Lung (tissue), 12 donors: ENCODE data around the gene EMP3. TPM values are rescaled to one million over a fixed set of nuclear protein-coding genes. Genes with fewer than 3 reads are reported as not detected.

Source experiments
- ATAC-seq: fragments of 200-7000 bp; cut with Tn5 transposase; one replicate; pipeline ENCODE4 v1.9.1; 2020; ENCODE audit warnings: moderate number of reproducible peaks; ENCODE audit not compliant: insufficient read depth, low FRiP score
- DNase-seq, 3 donors: peaks; one replicate each; pipeline ENCODE4 v3.0.0-alpha.2; 2013 to 2017
- H3K27ac ChIP-seq, 2 donors: one replicate each; pipeline ENCODE4 v1.5.1; 2013; ENCODE audit warnings: mild to moderate bottlenecking in 2 of 2, moderate library complexity in 2 of 2, control low read depth in 1 of 2, inconsistent platforms in 1 of 2, low read depth in 1 of 2, low read length in 1 of 2
- H3K27me3 ChIP-seq, 3 donors: one replicate each; pipeline ENCODE4 v1.5.1; 2013; ENCODE audit warnings: low read length in 2 of 3; ENCODE audit not compliant: control insufficient read depth in 3 of 3, insufficient read depth in 3 of 3
- H3K36me3 ChIP-seq, 4 donors: one replicate each; pipeline ENCODE4 v1.5.1; 2013; ENCODE audit warnings: low read length in 4 of 4, mild to moderate bottlenecking in 1 of 4, moderate library complexity in 1 of 4; ENCODE audit not compliant: control insufficient read depth in 4 of 4, insufficient read depth in 4 of 4
- H3K4me1 ChIP-seq, 5 donors: one replicate each; pipeline ENCODE4 v1.5.1; 2013; ENCODE audit warnings: low read length in 5 of 5, mild to moderate bottlenecking in 2 of 5, moderate library complexity in 1 of 5; ENCODE audit not compliant: control insufficient read depth in 5 of 5, insufficient read depth in 5 of 5
- H3K4me3 ChIP-seq: one replicate; pipeline ENCODE4 v1.5.1; 2013; ENCODE audit warnings: mild to moderate bottlenecking, control low read depth, moderate library complexity
- H3K9ac ChIP-seq, 2 donors: one replicate each; pipeline ENCODE4 v1.5.1; 2013; ENCODE audit warnings: low read length in 2 of 2, control low read depth in 1 of 2; ENCODE audit not compliant: insufficient read depth in 1 of 2
- H3K9me3 ChIP-seq, 4 donors: one replicate each; pipeline ENCODE4 v1.5.1; 2013; ENCODE audit warnings: low read length in 3 of 4, mild to moderate bottlenecking in 1 of 4, moderate library complexity in 1 of 4; ENCODE audit not compliant: control insufficient read depth in 4 of 4, insufficient read depth in 3 of 4
- WGBS, 2 donors: extraction: QIAGEN DNeasy Blood & Tissue Kit; methylation state at CpG; one replicate each; pipeline ENCODE4 v1.1.7; 2013; 5-methylcytosine and 5-hydroxymethylcytosine counted together
- polyA plus RNA-seq, 2 donors: library from polyadenylated mRNA; stranded (reverse); fragments of 200-250 nt; gene quantifications; one replicate each; pipeline ENCODE4 v1.2.1, GENCODE V29; 2013
- total RNA-seq, 2 donors: library from RNA; depleted of rRNA in 1 of 2; stranded (reverse); fragments of >200 nt in 1 of 2; gene quantifications; one replicate each; pipeline ENCODE4 v1.2.1, GENCODE V29; 2014 to 2021
- TF ChIP-seq, protein P1 (sequence below): IDR thresholded peaks from 2 replicates; pipeline ENCODE4 v1.5.1; 2012; ENCODE audit warnings: mild to moderate bottlenecking; ENCODE audit errors: control extremely low read depth, extremely low read depth
- donor health status: control.
- donor health status: control.
- donor health status: Bipolar disorder and iron deficiency.
- donor health status: healthy.
- donor health status: DM: yes; HTN: yes; CAD: no.

The EMP3 gene
- total and polyA plus RNA-seq, 4 donors: 36.9 to 276 (median 223) TPM

DNA sequence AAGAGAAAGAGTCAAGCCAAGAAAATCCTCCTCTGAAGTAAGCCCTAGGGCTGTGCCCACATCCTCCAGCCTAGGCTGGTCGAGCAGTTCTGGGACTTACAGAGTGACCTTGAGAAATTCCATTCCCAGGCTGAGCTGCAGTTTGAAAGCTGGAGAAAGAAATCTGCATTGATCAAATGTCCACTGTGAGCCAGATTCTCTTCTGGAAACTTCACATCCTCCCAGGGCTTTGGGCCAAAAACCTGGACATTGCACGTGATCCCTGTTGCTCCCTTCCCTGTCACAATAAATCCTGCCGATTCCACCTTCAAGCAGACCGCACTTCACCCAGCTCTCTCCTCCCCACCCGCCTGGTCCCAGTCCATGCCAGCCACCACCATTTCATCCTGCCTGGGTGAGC, 22.7 kb downstream of the EMP3 start:
- H3K27ac ChIP-seq: no peak overlapping the region
- 62 to 74% methylated on average over 5 of the region's 5 CpGs for WGBS, 2 donors

DNA sequence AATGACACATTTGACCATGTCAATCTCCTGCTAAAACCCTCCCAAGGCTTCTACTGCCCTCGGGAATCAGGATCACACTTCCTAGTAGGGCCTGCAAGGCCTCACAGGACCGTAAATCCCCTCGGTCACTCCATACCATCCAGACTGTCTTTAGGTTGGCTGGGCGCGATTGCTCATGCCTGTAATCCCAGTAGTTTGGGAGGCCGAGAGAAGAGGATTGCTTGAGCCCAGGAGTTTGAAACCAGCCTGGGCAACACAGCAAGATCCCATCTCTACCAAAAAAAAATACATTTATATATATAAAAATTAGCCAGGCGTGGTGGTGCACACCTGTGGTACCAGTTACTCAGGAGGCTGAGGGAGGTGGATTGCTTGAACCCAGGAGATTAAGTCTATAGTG, 23.4 kb downstream of the EMP3 start:
- DNase-seq: no peak
- Histone ChIP-seq H3K9me3 (no peaks in the 10 kb centered on the region), H3K27ac (no peak overlapping the region), H3K36me3 (no peaks in the 10 kb centered on the region), H3K27me3 (no peaks in the 10 kb centered on the region), H3K9ac (no peak overlapping the region), H3K4me1 (peaks cover 0 to 2% (median 0%) of the 10 kb centered on the region in 5 donors), H3K4me3 (no peak overlapping the region)
- ATAC-seq: no peak
- TF ChIP-seq, protein P1, sequence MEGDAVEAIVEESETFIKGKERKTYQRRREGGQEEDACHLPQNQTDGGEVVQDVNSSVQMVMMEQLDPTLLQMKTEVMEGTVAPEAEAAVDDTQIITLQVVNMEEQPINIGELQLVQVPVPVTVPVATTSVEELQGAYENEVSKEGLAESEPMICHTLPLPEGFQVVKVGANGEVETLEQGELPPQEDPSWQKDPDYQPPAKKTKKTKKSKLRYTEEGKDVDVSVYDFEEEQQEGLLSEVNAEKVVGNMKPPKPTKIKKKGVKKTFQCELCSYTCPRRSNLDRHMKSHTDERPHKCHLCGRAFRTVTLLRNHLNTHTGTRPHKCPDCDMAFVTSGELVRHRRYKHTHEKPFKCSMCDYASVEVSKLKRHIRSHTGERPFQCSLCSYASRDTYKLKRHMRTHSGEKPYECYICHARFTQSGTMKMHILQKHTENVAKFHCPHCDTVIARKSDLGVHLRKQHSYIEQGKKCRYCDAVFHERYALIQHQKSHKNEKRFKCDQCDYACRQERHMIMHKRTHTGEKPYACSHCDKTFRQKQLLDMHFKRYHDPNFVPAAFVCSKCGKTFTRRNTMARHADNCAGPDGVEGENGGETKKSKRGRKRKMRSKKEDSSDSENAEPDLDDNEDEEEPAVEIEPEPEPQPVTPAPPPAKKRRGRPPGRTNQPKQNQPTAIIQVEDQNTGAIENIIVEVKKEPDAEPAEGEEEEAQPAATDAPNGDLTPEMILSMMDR: no peak
- 91 to 92% methylated on average over 7 of the region's 7 CpGs for WGBS, 2 donors

More for the DNA sequence above, 22.7 kb downstream of the EMP3 start:
- no peaks in the 10 kb centered on the region for H3K27me3 ChIP-seq
- H3K36me3 ChIP-seq: no peaks in the 10 kb centered on the region
- DNase-seq (peak in 2 of 3 donors; percentile 24 to 50), ATAC-seq (no peak)
- no peak overlapping the region for H3K9ac ChIP-seq
- no peak overlapping the region for H3K4me3 ChIP-seq
- H3K9me3 ChIP-seq: no peaks in the 10 kb centered on the region
- H3K4me1 ChIP-seq: peaks cover 0 to 2% (median 0%) of the 10 kb centered on the region in 5 donors
- TF ChIP-seq, protein P1: no peak

DNA sequence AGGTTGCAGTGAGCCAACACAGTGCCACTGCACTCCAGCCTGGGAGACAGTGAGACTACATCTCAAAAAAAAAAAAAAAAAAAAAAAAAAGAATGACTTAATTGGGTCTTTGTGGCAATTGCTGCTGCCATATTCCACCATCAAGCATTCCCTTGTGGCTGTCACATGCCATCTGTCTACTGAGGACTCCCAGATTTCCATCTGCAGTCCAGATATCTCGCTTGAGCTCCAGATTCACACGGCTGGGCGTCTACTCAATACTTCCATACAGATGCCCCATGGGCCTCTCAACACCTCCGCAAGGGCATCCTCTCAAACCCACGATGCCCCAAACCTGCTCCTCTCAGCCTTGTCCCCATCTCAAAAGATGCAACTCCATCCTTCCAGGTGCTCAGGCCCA, 25.5 kb downstream of the EMP3 start:
- ATAC-seq (no peak), DNase-seq (no peak)
- Histone ChIP-seq H3K9me3 (no peaks in the 10 kb centered on the region), H3K4me3 (no peak overlapping the region), H3K36me3 (no peaks in the 10 kb centered on the region), H3K9ac (no peak overlapping the region), H3K27ac (no peak overlapping the region), H3K27me3 (no peaks in the 10 kb centered on the region), H3K4me1 (peaks cover 0 to 2% (median 0%) of the 10 kb centered on the region in 5 donors)
- WGBS, 2 donors: 95% methylated on average over 5 of the region's 5 CpGs
- TF ChIP-seq, protein P1: no peak

DNA sequence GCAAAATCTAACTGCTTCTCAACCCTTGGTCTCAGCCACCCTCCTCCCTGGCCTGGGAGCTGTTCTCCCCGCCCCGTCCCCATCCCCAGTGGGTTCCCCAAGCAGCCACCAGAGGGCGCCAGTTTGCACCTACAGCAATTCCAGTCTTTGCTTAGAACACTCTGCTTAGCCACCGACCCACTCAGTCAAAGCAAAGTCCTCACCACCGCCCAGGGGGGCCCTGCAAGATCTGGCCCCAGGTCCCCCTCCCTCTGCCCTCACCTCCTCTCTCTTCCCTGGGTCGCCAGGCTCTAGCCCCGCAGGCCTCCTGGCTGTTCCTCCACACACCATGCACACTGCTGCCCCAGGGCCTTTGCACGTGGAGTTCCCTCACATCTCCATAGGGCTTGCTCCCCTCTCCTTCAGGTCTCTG, 26.0 kb downstream of the EMP3 start:
- no peaks in the 10 kb centered on the region for H3K27me3 ChIP-seq
- peak; percentile 51 to 67 (median 51) for DNase-seq
- peak; percentile 66 for ATAC-seq
- no peak overlapping the region for H3K27ac ChIP-seq
- H3K9me3 ChIP-seq: no peaks in the 10 kb centered on the region
- no peak overlapping the region for H3K9ac ChIP-seq
- WGBS, 2 donors: 40 to 45% methylated on average over 8 of the region's 8 CpGs
- H3K4me3 ChIP-seq: no peak overlapping the region
- TF ChIP-seq, protein P1: peak; percentile 42
- no peaks in the 10 kb centered on the region for H3K36me3 ChIP-seq
- H3K4me1 ChIP-seq: peaks cover 0 to 2% (median 0%) of the 10 kb centered on the region in 5 donors
